ENCODE measurements around the gene MEIKIN. TPM values are rescaled to one million over a fixed set of nuclear protein-coding genes. Genes with fewer than 3 reads are reported as not detected.

Gene MEIKIN
- total and polyA plus RNA-seq, 2 experiments from 2014 or later, result not detected

DNA sequence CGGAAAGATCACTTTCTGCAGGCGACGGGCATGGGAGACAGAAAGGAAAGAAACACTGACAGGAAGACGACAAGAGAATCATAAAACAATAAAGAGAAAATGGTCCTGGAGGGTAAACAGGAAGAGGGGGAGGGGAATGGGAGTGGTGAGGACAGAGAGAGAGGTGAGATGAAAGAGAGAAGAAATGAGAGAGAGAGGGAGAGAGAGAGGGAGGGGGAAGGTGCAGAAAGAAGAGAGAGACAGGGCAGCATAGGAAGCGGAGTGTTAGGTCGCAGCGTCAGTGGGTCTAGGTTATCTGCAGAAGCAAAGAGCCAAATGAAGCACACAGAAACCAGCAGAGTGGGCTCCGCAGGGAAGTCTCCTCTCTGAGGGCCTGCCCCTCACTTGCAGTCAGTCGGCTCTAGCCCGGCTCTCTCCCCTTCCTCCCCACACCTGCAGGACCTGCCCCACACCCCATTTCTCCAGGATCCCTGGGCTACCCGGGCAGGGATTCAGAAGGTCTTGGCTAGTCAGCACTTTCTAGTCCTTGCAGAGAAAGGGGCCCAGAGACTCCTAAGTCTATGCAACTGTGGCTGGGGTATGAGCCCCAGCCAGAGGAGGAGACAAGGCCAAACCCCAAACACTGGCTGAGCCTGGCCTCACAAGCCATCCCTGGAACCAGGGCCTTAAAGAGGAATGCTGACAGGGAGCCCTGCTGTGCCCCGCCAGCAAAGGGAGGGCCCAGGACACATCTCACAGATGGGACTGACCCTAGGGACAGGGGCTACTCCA is 29.7 kb upstream of the MEIKIN start:
- Histone ChIP-seq H2AFZ (peak overlapping the region; percentile 97), H3K4me2 (peak overlapping the region; percentile 69; the same call in 1 of the 2 replicates), H3K4me1 (ENCODE audit: insufficient read depth) (peaks cover 9% of the 10 kb centered on the region; the same call in 1 of the 2 replicates), H4K20me1 (replicated peaks; ENCODE audit: insufficient read depth) (no peaks in the 10 kb centered on the region), H3F3A (replicated peaks; ENCODE audit: low read depth) (no peaks in the 10 kb centered on the region), H3K9me2 (ENCODE audit: insufficient read depth) (no peaks in the 10 kb centered on the region), H3K4me3 (peak overlapping the region; percentile 3; the same call in 1 of the 2 replicates), H3K36me3 (ENCODE audit: insufficient read depth) (no peaks in the 10 kb centered on the region), H3K79me2 (replicated peaks; ENCODE audit: insufficient read depth) (no peaks in the 10 kb centered on the region), H3K27me3 (ENCODE audit: insufficient read depth) (no peaks in the 10 kb centered on the region), H3K27ac (ENCODE audit: low read depth) (no peak overlapping the region)
- Mint-ChIP-seq H3K27me3 (ENCODE audit: insufficient read depth, low read depth, poor library complexity) (no peaks in the 10 kb centered on the region), H3K27ac (no peak overlapping the region), H3K9me3 (no peaks in the 10 kb centered on the region), H3K36me3 (ENCODE audit: low read depth) (no peaks in the 10 kb centered on the region; the same call in 2 of the 3 replicates), H3K4me1 (peaks cover 12% of the 10 kb centered on the region), H3K4me3 (peak overlapping the region; percentile 4; the same call in 2 of the 3 replicates)
- ATAC-seq, result peak; percentile 85
- TF ChIP-seq ZNF114 (CRISPR knock-in tag; IDR thresholded peaks at IDR 0.05) (no peak), ZNF331 (CRISPR knock-in tag; IDR thresholded peaks at IDR 0.05; ENCODE audit: low read depth) (no peak), POLR2AphosphoS5 (IDR thresholded peaks at IDR 0.05; ENCODE audit: low read depth) (no peak), NANOG (IDR thresholded peaks at IDR 0.05; ENCODE audit: borderline replicate concordance) (no peak), JUNB (IDR thresholded peaks at IDR 0.05; ENCODE audit: unreplicated experiment) (no peak), EZH2phosphoT487 (IDR thresholded peaks at IDR 0.05; ENCODE audit: unreplicated experiment) (no peak), STAT1 (IDR thresholded peaks at IDR 0.05; ENCODE audit: unreplicated experiment) (no peak), EZH2 (IDR thresholded peaks at IDR 0.05; ENCODE audit: low read depth, unreplicated experiment) (no peak), CREB1 (CRISPR knock-in tag; IDR thresholded peaks at IDR 0.05; ENCODE audit: low read depth) (no peak)
- TF ChIP-seq, protein P1, sequence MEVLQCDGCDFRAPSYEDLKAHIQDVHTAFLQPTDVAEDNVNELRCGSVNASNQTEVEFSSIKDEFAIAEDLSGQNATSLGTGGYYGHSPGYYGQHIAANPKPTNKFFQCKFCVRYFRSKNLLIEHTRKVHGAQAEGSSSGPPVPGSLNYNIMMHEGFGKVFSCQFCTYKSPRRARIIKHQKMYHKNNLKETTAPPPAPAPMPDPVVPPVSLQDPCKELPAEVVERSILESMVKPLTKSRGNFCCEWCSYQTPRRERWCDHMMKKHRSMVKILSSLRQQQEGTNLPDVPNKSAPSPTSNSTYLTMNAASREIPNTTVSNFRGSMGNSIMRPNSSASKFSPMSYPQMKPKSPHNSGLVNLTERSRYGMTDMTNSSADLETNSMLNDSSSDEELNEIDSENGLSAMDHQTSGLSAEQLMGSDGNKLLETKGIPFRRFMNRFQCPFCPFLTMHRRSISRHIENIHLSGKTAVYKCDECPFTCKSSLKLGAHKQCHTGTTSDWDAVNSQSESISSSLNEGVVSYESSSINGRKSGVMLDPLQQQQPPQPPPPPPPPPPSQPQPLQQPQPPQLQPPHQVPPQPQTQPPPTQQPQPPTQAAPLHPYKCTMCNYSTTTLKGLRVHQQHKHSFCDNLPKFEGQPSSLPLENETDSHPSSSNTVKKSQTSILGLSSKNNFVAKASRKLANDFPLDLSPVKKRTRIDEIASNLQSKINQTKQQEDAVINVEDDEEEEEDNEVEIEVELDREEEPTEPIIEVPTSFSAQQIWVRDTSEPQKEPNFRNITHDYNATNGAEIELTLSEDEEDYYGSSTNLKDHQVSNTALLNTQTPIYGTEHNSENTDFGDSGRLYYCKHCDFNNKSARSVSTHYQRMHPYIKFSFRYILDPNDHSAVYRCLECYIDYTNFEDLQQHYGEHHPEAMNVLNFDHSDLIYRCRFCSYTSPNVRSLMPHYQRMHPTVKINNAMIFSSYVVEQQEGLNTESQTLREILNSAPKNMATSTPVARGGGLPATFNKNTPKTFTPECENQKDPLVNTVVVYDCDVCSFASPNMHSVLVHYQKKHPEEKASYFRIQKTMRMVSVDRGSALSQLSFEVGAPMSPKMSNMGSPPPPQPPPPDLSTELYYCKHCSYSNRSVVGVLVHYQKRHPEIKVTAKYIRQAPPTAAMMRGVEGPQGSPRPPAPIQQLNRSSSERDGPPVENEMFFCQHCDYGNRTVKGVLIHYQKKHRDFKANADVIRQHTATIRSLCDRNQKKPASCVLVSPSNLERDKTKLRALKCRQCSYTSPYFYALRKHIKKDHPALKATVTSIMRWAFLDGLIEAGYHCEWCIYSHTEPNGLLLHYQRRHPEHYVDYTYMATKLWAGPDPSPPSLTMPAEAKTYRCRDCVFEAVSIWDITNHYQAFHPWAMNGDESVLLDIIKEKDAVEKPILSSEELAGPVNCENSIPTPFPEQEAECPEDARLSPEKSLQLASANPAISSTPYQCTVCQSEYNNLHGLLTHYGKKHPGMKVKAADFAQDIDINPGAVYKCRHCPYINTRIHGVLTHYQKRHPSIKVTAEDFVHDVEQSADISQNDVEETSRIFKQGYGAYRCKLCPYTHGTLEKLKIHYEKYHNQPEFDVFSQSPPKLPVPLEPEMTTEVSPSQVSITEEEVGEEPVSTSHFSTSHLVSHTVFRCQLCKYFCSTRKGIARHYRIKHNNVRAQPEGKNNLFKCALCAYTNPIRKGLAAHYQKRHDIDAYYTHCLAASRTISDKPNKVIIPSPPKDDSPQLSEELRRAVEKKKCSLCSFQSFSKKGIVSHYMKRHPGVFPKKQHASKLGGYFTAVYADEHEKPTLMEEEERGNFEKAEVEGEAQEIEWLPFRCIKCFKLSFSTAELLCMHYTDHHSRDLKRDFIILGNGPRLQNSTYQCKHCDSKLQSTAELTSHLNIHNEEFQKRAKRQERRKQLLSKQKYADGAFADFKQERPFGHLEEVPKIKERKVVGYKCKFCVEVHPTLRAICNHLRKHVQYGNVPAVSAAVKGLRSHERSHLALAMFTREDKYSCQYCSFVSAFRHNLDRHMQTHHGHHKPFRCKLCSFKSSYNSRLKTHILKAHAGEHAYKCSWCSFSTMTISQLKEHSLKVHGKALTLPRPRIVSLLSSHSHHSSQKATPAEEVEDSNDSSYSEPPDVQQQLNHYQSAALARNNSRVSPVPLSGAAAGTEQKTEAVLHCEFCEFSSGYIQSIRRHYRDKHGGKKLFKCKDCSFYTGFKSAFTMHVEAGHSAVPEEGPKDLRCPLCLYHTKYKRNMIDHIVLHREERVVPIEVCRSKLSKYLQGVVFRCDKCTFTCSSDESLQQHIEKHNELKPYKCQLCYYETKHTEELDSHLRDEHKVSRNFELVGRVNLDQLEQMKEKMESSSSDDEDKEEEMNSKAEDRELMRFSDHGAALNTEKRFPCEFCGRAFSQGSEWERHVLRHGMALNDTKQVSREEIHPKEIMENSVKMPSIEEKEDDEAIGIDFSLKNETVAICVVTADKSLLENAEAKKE (CRISPR knock-in tag; IDR thresholded peaks at IDR 0.05), result no peak
- TF ChIP-seq, protein P2, sequence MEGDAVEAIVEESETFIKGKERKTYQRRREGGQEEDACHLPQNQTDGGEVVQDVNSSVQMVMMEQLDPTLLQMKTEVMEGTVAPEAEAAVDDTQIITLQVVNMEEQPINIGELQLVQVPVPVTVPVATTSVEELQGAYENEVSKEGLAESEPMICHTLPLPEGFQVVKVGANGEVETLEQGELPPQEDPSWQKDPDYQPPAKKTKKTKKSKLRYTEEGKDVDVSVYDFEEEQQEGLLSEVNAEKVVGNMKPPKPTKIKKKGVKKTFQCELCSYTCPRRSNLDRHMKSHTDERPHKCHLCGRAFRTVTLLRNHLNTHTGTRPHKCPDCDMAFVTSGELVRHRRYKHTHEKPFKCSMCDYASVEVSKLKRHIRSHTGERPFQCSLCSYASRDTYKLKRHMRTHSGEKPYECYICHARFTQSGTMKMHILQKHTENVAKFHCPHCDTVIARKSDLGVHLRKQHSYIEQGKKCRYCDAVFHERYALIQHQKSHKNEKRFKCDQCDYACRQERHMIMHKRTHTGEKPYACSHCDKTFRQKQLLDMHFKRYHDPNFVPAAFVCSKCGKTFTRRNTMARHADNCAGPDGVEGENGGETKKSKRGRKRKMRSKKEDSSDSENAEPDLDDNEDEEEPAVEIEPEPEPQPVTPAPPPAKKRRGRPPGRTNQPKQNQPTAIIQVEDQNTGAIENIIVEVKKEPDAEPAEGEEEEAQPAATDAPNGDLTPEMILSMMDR (conservative IDR thresholded peaks at IDR 0.05; ENCODE audit: low read depth in 2 of 2), result no peak
- TF ChIP-seq, protein P3, sequence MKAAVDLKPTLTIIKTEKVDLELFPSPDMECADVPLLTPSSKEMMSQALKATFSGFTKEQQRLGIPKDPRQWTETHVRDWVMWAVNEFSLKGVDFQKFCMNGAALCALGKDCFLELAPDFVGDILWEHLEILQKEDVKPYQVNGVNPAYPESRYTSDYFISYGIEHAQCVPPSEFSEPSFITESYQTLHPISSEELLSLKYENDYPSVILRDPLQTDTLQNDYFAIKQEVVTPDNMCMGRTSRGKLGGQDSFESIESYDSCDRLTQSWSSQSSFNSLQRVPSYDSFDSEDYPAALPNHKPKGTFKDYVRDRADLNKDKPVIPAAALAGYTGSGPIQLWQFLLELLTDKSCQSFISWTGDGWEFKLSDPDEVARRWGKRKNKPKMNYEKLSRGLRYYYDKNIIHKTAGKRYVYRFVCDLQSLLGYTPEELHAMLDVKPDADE (IDR thresholded peaks at IDR 0.05), result no peak
- TF ChIP-seq, protein P4, sequence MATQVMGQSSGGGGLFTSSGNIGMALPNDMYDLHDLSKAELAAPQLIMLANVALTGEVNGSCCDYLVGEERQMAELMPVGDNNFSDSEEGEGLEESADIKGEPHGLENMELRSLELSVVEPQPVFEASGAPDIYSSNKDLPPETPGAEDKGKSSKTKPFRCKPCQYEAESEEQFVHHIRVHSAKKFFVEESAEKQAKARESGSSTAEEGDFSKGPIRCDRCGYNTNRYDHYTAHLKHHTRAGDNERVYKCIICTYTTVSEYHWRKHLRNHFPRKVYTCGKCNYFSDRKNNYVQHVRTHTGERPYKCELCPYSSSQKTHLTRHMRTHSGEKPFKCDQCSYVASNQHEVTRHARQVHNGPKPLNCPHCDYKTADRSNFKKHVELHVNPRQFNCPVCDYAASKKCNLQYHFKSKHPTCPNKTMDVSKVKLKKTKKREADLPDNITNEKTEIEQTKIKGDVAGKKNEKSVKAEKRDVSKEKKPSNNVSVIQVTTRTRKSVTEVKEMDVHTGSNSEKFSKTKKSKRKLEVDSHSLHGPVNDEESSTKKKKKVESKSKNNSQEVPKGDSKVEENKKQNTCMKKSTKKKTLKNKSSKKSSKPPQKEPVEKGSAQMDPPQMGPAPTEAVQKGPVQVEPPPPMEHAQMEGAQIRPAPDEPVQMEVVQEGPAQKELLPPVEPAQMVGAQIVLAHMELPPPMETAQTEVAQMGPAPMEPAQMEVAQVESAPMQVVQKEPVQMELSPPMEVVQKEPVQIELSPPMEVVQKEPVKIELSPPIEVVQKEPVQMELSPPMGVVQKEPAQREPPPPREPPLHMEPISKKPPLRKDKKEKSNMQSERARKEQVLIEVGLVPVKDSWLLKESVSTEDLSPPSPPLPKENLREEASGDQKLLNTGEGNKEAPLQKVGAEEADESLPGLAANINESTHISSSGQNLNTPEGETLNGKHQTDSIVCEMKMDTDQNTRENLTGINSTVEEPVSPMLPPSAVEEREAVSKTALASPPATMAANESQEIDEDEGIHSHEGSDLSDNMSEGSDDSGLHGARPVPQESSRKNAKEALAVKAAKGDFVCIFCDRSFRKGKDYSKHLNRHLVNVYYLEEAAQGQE (IDR thresholded peaks at IDR 0.05; ENCODE audit: unreplicated experiment), result no peak
- peak; percentile 36 for DNase-seq (ENCODE audit: low spot score)
